ENCODE data around the gene KRT7.

KRT7 gene

DNA sequence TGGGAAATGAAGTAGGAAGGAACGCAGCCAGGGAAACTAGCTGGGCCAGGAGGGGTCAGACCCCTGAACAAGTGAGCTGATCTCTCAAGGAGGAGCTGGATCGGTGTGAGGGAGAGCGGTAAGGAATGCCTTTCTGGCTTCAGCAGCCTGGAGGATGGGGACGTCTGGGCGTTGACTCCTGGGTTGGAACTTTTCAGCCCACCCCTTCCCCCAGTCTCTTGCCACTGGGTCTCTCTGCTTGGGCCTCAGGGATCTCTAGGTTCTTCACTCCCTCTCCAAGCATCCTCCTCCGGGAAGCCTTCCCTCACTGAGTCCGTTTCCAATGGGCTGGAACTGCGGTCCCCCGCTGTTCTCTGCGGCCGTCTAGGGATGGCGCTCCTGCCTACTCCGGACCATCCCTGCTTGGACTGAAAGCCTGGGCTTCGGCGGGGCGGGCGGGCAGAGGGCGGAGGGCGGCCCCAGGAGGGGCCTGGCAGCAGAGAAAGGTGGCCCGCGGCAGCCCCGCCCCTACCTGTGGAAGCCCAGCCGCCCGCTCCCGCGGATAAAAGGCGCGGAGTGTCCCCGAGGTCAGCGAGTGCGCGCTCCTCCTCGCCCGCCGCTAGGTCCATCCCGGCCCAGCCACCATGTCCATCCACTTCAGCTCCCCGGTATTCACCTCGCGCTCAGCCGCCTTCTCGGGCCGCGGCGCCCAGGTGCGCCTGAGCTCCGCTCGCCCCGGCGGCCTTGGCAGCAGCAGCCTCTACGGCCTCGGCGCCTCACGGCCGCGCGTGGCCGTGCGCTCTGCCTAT lies at the start of gene KRT7:
TSS of gene KRT7 (plus strand) at position 570 of the 788 bp plus-strand sequence. CDS start at position 624, 54 bp downstream.
- Histone ChIP-seq H3K27ac (peak within 1 kb of the TSS in 1 of 2 donors; percentile 79), H3K4me3 (peak within 1 kb of the TSS; percentile 47)
- TF ChIP-seq, protein P1, sequence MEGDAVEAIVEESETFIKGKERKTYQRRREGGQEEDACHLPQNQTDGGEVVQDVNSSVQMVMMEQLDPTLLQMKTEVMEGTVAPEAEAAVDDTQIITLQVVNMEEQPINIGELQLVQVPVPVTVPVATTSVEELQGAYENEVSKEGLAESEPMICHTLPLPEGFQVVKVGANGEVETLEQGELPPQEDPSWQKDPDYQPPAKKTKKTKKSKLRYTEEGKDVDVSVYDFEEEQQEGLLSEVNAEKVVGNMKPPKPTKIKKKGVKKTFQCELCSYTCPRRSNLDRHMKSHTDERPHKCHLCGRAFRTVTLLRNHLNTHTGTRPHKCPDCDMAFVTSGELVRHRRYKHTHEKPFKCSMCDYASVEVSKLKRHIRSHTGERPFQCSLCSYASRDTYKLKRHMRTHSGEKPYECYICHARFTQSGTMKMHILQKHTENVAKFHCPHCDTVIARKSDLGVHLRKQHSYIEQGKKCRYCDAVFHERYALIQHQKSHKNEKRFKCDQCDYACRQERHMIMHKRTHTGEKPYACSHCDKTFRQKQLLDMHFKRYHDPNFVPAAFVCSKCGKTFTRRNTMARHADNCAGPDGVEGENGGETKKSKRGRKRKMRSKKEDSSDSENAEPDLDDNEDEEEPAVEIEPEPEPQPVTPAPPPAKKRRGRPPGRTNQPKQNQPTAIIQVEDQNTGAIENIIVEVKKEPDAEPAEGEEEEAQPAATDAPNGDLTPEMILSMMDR (IDR thresholded peaks at IDR 0.05), result no peak
- DNase-seq (ENCODE audit: low spot score), result no peak

DNA sequence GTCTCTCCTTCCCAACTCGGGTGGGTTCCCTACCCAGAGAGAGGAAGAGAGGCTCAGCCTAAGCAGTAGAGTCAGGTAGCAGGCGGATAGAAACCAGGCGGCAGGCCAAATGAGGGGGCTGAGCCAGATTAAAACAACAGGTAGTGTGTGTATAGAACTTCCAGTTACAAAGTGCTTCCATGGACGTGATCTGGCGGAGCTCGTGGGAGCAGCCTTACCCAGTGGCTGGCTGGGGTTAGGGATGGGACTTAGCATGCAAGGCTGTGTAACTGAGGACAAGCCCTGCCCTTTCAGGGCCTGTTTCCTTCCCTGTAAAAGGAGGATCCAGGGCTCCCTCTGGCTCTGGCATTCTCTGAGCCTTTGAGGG lies 49.5 kb upstream of the KRT7 start:
- no peak for DNase-seq (ENCODE audit: low spot score)
- H3K27ac ChIP-seq, result no peak overlapping the region
- H3K4me3 ChIP-seq, result no peak overlapping the region
- TF ChIP-seq, protein P1 (IDR thresholded peaks at IDR 0.05), result no peak

DNA sequence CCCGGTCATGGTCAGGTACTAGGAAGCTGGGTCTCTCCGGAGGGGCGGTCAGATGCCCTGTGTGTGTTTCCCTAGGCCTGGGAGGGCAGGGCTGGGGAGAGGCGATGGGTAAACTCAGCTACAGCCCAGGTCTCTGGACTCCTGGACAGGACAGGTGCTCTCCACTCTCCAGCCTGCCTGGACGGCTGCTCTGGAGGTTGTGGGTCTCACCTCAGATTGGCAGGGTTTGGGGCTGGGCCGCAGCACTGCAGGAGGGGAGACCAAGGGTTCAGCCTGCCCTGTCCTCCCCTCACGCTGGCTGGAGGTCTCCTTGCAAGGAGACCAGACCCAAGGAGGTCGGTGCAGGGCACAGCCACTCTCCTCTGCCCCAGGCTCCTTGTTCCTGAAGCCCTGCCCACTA lies 49.1 kb upstream of the KRT7 start:
- DNase-seq (ENCODE audit: low spot score), result no peak
- Histone ChIP-seq H3K27ac (peak overlapping the region in 1 of 2 donors; percentile 1), H3K4me3 (no peak overlapping the region)
- TF ChIP-seq, protein P1 (IDR thresholded peaks at IDR 0.05), result no peak

DNA sequence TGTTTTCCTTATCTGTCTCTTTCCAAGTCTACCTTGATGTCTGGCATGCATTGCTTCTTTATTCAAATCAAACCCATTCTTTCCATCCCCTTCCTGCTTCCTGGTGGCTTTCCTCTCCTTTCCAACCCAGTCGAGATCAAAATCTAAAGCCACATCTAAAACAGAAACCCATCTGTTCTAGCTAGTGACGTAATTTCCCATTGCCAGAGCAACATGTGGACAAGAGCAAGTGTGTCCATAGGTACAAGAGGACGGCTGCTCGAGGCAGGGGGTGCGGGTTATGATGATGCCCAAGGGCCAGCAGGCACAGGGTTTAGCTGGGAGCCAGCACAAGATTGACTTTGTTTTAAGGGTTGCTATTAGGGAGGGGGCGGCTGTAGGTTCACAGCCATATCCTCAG lies 48.2 kb upstream of the KRT7 start:
- TF ChIP-seq, protein P1 (IDR thresholded peaks at IDR 0.05), result no peak
- DNase-seq (ENCODE audit: low spot score), result no peak
- Histone ChIP-seq H3K27ac (peak overlapping the region in 1 of 2 donors; percentile 1), H3K4me3 (no peak overlapping the region)

DNA sequence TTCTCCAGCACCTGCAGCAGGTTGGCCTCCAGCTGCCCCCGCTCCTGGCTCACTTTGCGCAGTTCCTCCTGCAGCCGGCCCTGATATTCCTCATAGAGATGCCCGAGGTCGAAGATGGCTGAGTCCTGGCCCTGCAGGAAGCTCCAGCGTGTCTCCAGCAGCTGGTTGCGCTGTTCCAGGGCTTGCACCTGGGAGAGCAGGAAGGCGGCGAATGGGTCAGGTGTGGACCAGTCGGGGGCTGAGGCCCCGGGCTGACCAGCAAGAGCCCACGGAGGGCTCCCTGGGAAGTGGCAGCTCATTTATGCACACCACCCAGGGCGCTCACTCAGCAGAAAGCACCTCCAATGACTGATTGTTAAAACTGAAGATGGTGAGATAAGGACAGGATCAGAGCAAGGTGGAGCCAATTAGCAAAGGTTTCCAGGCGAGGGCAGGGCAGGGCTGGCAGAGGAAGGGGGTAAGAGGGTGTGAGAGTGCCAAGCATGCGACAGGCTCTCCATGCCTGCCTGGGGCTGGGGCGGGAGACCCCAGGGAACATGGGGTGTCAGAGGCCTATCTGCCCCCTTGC lies 47.6 kb upstream of the KRT7 start:
- no peak for DNase-seq (ENCODE audit: low spot score)
- Histone ChIP-seq H3K4me3 (no peak overlapping the region), H3K27ac (peak overlapping the region; percentile 57 to 90)
- TF ChIP-seq, protein P1 (IDR thresholded peaks at IDR 0.05), result no peak

DNA sequence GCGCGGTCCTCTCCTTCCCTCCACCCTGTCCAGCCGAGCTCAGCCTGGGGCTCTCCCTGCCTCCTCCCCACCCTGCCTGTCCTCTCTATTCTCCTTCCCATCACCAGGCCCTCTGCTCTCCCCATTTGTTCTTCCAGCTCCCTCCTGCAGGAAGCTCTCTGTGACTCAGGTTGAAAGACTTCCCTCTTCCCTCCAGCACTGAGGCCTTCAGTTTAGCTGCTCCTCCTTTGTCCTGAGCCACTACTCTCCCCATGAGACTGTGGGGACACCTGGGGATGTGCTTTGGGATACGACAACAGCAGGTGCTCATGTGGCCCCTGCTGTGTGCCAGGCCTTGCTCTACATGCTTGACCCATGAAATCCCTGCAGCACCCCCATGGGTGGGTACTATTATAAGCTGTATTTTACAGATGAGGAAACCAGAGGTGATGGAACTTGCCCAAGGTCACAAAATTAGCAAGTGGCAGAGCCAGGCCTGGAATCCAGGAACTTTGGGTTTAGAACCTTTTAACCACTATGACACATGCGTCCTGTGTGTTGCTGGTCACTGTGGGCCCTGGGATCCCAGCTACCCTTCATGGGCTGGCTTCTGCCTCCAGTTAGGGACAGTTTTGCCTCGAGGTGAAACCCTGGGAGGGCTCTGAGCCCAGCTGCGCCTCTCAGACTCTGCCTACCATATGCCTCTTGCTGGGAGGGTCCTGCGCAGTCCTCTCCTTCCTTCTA lies 46.8 kb upstream of the KRT7 start:
- Histone ChIP-seq H3K4me3 (no peak overlapping the region), H3K27ac (peak overlapping the region; percentile 57 to 90)
- TF ChIP-seq, protein P1 (IDR thresholded peaks at IDR 0.05), result no peak
- DNase-seq (ENCODE audit: low spot score), result no peak

All from coronary artery (tissue), 2 donors.